Gastroesophageal sphincter (tissue), 4 donors: ENCODE measurements around the gene DHRSX. TPM values are rescaled to one million over a fixed set of nuclear protein-coding genes. Genes with fewer than 3 reads are reported as not detected.

Experiments
- ATAC-seq: fragments of 150-250 bp; one replicate; pipeline ENCODE4 v1.9.1; 2016; ENCODE audit warnings: mild to moderate bottlenecking, moderate library complexity
- H3K27ac ChIP-seq, 4 donors: fragments of 200-600 bp; sonication (generic) in 3 of 4; 1 replicate in 3 of 4; 2 replicates in 1 of 4; pipeline ENCODE4 v1.5.1; 2016 to 2019
- H3K27me3 ChIP-seq: fragments of 200-600 bp; sonication (generic); one replicate; pipeline ENCODE4 v1.5.1; 2019
- H3K36me3 ChIP-seq, 2 donors: fragments of 200-600 bp; sonication (generic); one replicate each; pipeline ENCODE4 v1.5.1; 2019; ENCODE audit warnings: control low read depth in 1 of 2
- H3K4me1 ChIP-seq, 3 donors: fragments of 200-600 bp; sonication (generic); 1 replicate in 2 of 3; 2 replicates in 1 of 3; pipeline ENCODE4 v1.5.1; 2016 to 2019; ENCODE audit warnings: control low read depth in 2 of 3
- H3K4me3 ChIP-seq, 2 donors: fragments of 200-600 bp; sonication (generic); one replicate each; pipeline ENCODE4 v1.5.1; 2019; ENCODE audit warnings: mild to moderate bottlenecking in 1 of 2, moderate library complexity in 1 of 2
- H3K9me3 ChIP-seq, 3 donors: fragments of 200-600 bp; sonication (generic); one replicate each; pipeline ENCODE4 v1.5.1; 2017 to 2019; ENCODE audit warnings: control low read depth in 2 of 3
- CTCF ChIP-seq, 4 experiments: fragments of 200-600 bp in 2 of 4; fragments of 450-650 bp in 2 of 4; sonication (generic) in 1 of 4; IDR thresholded peaks; one replicate each; pipeline ENCODE4 v1.5.1; 2017 to 2019; ENCODE audit warnings: antibody characterized with exemption in 4 of 4, mild to moderate bottlenecking in 2 of 4, moderate library complexity in 2 of 4
- EP300 ChIP-seq: sonication (generic); formaldehyde crosslinking; IDR thresholded peaks from one replicate; pipeline ENCODE4 v1.6.1; 2017; ENCODE audit warnings: antibody characterized with exemption, mild to moderate bottlenecking
- POLR2A ChIP-seq, 2 donors: fragments of 450-650 bp; IDR thresholded peaks; one replicate each; pipeline ENCODE4 v1.6.1; 2017; ENCODE audit warnings: antibody characterized with exemption in 2 of 2, mild to moderate bottlenecking in 2 of 2, moderate library complexity in 1 of 2
- POLR2AphosphoS5 ChIP-seq: sonication (generic); formaldehyde crosslinking; IDR thresholded peaks from one replicate; pipeline ENCODE4 v1.6.1; 2017; ENCODE audit warnings: antibody characterized with exemption
- WGBS, 2 donors: methylation state at CpG; one replicate each; pipeline ENCODE4 v1.1.5; 2018; ENCODE audit warnings: low coverage in 1 of 2; 5-methylcytosine and 5-hydroxymethylcytosine counted together
- total RNA-seq, 4 donors: library from RNA; depleted of rRNA; stranded (reverse); fragments of >200 nt; gene quantifications; one replicate each; pipeline ENCODE4 v1.1.0, GENCODE V29; 2016

Gene DHRSX
- total RNA-seq, 4 donors from 2014 or later: 16.8 to 26.3 (median 21.1) TPM

GRCh38 chrX:2410279-2411020, 90.3 kb downstream of the DHRSX start:
- WGBS, 2 donors: 75 to 96% methylated on average over 5 to 9 of the region's 12 CpGs
- Histone ChIP-seq H3K27ac (no peak overlapping the region), H3K36me3 (peaks cover 0 to 34% of the 10 kb centered on the region in 2 donors), H3K27me3 (no peaks in the 10 kb centered on the region), H3K9me3 (peaks cover 0 to 6% (median 0%) of the 10 kb centered on the region in 3 donors), H3K4me3 (no peak overlapping the region), H3K4me1 (no peaks in the 10 kb centered on the region)
- TF ChIP-seq CTCF (IDR thresholded peaks at IDR 0.05): no peak
- no peak for ATAC-seq

GRCh38 chrX:2409796-2410195, 91.0 kb downstream of the DHRSX start:
- Histone ChIP-seq H3K27ac (no peak overlapping the region), H3K27me3 (no peaks in the 10 kb centered on the region), H3K4me1 (no peaks in the 10 kb centered on the region), H3K4me3 (no peak overlapping the region), H3K9me3 (peaks cover 0 to 6% (median 0%) of the 10 kb centered on the region in 3 donors), H3K36me3 (peaks cover 0 to 39% of the 10 kb centered on the region in 2 donors)
- no peak for TF ChIP-seq POLR2A (IDR thresholded peaks at IDR 0.05)
- TF ChIP-seq CTCF (IDR thresholded peaks at IDR 0.05): no peak
- TF ChIP-seq EP300: no peak
- no peak for TF ChIP-seq POLR2AphosphoS5
- 88 to 93% methylated on average over 6 to 8 of the region's 8 CpGs for WGBS, 2 donors
- no peak for ATAC-seq

GRCh38 chrX:2408856-2409255, 91.9 kb downstream of the DHRSX start:
- H3K4me1 ChIP-seq: no peaks in the 10 kb centered on the region
- H3K4me3 ChIP-seq: no peak overlapping the region
- H3K27me3 ChIP-seq: no peaks in the 10 kb centered on the region
- WGBS, 2 donors: 56 to 81% methylated on average over 9 of the region's 9 CpGs
- no peak for ATAC-seq
- TF ChIP-seq CTCF (IDR thresholded peaks at IDR 0.05) (no peak), POLR2AphosphoS5 (no peak), POLR2A (IDR thresholded peaks at IDR 0.05) (no peak), EP300 (no peak)
- peaks cover 0 to 6% (median 0%) of the 10 kb centered on the region in 3 donors for H3K9me3 ChIP-seq
- H3K27ac ChIP-seq: no peak overlapping the region
- H3K36me3 ChIP-seq: peaks cover 0 to 39% of the 10 kb centered on the region in 2 donors

- peaks cover 0 to 39% of the 10 kb centered on the region in 2 donors for H3K36me3 ChIP-seq
- whole genome bisulfite sequencing, 2 donors: 94 to 96% methylated on average over 8 to 13 of the region's 14 CpGs
- H3K4me3 ChIP-seq: no peak overlapping the region
- H3K4me1 ChIP-seq: peaks cover 0 to 6% (median 0%) of the 10 kb centered on the region in 3 donors
- TF ChIP-seq EP300 (no peak), POLR2AphosphoS5 (no peak), POLR2A (IDR thresholded peaks at IDR 0.05) (no peak), CTCF (IDR thresholded peaks at IDR 0.05) (no peak)
- peaks cover 0 to 6% (median 0%) of the 10 kb centered on the region in 3 donors for H3K9me3 ChIP-seq
- H3K27me3 ChIP-seq: no peaks in the 10 kb centered on the region
- no peak for ATAC-seq
- H3K27ac ChIP-seq: no peak overlapping the region
Measured at GRCh38 chrX:2406891-2407518, 93.8 kb downstream of the DHRSX start.

GRCh38 chrX:2404776-2405175, 96.0 kb downstream of the DHRSX start:
- Histone ChIP-seq H3K9me3 (peaks cover 0 to 6% (median 0%) of the 10 kb centered on the region in 3 donors), H3K4me3 (no peak overlapping the region), H3K27me3 (no peaks in the 10 kb centered on the region), H3K36me3 (peaks cover 0 to 39% of the 10 kb centered on the region in 2 donors), H3K4me1 (peaks cover 0 to 20% (median 0%) of the 10 kb centered on the region in 3 donors), H3K27ac (no peak overlapping the region)
- TF ChIP-seq POLR2A (IDR thresholded peaks at IDR 0.05) (no peak), POLR2AphosphoS5 (no peak), EP300 (no peak), CTCF (IDR thresholded peaks at IDR 0.05) (no peak)
- ATAC-seq: no peak
- 81 to 88% methylated on average over 5 to 6 of the region's 8 CpGs for WGBS, 2 donors
